Suprapubic skin (tissue), 4 donors: Measurements from ENCODE around the gene CCDC7. TPM values are rescaled to one million over a fixed set of nuclear protein-coding genes. Genes with fewer than 3 reads are reported as not detected.
"Not testable (repeated sequence)": the region's sequence is repeated elsewhere in the genome, so short reads cannot be mapped to it uniquely, and the experiment has no call there.

Experiments used
- DNase-seq, 2 donors: peaks; one replicate each; pipeline ENCODE4 v3.0.0-alpha.2; 2019; ENCODE audit warnings: low spot score in 2 of 2
- H3K27ac ChIP-seq: fragments of 200-600 bp; sonication (generic); one replicate; pipeline ENCODE4 v1.5.1; 2019
- H3K27me3 ChIP-seq: fragments of 200-600 bp; sonication (generic); one replicate; pipeline ENCODE4 v1.5.1; 2019
- H3K36me3 ChIP-seq: fragments of 200-600 bp; sonication (generic); one replicate; pipeline ENCODE4 v1.5.1; 2019
- H3K4me1 ChIP-seq: fragments of 200-600 bp; sonication (generic); one replicate; pipeline ENCODE4 v1.5.1; 2019
- H3K4me3 ChIP-seq: fragments of 200-600 bp; sonication (generic); one replicate; pipeline ENCODE4 v1.5.1; 2019; ENCODE audit warnings: mild to moderate bottlenecking
- H3K9me3 ChIP-seq: fragments of 200-600 bp; sonication (generic); one replicate; pipeline ENCODE4 v1.5.1; 2019
- EP300 ChIP-seq: sonication (generic); formaldehyde crosslinking; IDR thresholded peaks from one replicate; pipeline ENCODE4 v1.6.1; 2017; ENCODE audit warnings: antibody characterized with exemption
- POLR2A ChIP-seq, 2 donors: fragments of 450-650 bp; IDR thresholded peaks; one replicate each; pipeline ENCODE4 v1.6.1; 2017; ENCODE audit warnings: antibody characterized with exemption in 2 of 2, mild to moderate bottlenecking in 2 of 2, moderate library complexity in 2 of 2
- POLR2AphosphoS5 ChIP-seq, 3 donors: sonication (generic); formaldehyde crosslinking; IDR thresholded peaks; one replicate each; pipeline ENCODE4 v1.6.1; 2017; ENCODE audit warnings: antibody characterized with exemption in 3 of 3
- WGBS: methylation state at CpG from one replicate; pipeline ENCODE4 v1.1.5; 2018; 5-methylcytosine and 5-hydroxymethylcytosine counted together
- total RNA-seq, 4 donors: library from RNA; depleted of rRNA; stranded (reverse); fragments of >200 nt; gene quantifications; one replicate each; pipeline ENCODE4 v1.1.0, GENCODE V29; 2016
- TF ChIP-seq, protein P1 (sequence below), 2 donors: fragments of 200-600 bp in 1 of 2; fragments of 450-650 bp in 1 of 2; sonication (generic) in 1 of 2; IDR thresholded peaks; one replicate each; pipeline ENCODE4 v1.5.1; 2016 to 2019; ENCODE audit warnings: antibody characterized with exemption in 2 of 2, mild to moderate bottlenecking in 1 of 2, moderate library complexity in 1 of 2

The CCDC7 gene
- total RNA-seq, 4 donors from 2014 or later: 4.6 to 10.1 (median 7.6) TPM

DNA sequence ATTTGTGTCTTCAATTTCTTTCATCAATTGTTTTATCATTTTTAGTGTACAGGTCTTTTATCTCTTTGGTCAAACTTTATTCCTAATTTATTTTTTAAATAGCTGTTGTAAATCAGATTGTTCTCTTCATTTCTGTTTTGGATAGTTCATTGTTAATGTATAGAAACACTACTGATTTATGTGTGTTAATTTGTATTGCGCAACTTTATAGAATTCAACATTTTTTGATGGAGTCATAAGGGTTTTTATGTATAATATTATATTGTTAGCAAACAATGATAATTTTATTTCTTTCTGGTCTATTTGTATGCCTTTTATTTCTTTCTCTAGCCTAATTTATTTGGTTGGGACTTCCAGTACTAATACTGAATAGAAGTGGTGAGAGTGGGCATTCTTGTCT lies 181.2 kb downstream of the CCDC7 start:
- Histone ChIP-seq H3K27me3 (no peaks in the 10 kb centered on the region), H3K27ac (no peak overlapping the region), H3K4me3 (no peak overlapping the region), H3K36me3 (peaks cover 6% of the 10 kb centered on the region), H3K4me1 (no peaks in the 10 kb centered on the region), H3K9me3 (no peaks in the 10 kb centered on the region)
- no peak for DNase-seq
- TF ChIP-seq POLR2AphosphoS5 (IDR thresholded peaks at IDR 0.05): no peak
- TF ChIP-seq POLR2A (IDR thresholded peaks at IDR 0.05): no peak
- TF ChIP-seq EP300: no peak
- WGBS: 52% methylated on average over 1 of the region's 1 CpG

DNA sequence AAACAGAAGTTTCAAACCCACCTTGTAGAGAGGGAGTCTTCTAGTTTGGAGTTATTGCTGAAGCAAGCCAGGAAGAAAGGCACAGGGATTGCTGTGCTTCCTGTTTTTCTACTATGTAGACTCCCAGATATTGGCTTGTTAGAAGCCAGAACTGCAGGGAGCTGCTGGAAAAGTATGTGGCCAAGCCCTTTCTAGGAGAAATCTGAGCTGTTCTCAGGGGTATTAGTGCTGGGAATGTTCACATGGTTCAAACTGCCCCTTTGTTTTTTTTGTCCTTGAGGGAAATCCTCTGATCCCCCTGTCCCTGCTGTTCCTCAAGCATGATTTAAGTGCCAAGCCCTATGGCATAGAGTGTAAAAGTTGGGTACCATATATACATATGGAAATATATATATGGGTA lies 184.0 kb downstream of the CCDC7 start:
- Histone ChIP-seq H3K4me3 (no peak overlapping the region), H3K4me1 (no peaks in the 10 kb centered on the region), H3K27me3 (no peaks in the 10 kb centered on the region), H3K36me3 (peaks cover 3% of the 10 kb centered on the region), H3K27ac (no peak overlapping the region), H3K9me3 (no peaks in the 10 kb centered on the region)
- TF ChIP-seq POLR2A (IDR thresholded peaks at IDR 0.05) (no peak), EP300 (no peak)
- DNase-seq: no peak

DNA sequence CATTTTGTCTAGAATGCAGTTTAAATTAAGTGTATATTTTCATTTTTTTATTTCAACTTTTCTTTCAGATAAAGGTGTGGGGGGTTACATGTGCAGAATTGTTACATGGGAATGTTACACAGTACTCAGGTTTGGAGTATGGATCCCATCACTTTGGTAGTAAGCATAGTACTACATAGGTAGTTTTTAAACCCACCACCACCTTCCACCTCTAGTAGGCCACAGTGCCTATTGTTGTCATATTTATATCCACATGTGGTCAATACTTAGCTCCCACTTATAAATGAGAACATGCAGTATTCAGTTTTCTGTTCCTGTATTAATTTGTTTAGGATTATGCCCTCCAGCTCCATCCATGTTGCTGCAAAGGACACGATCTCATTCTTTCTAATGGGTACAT lies 200.6 kb downstream of the CCDC7 start:
- H3K36me3 ChIP-seq: peaks cover 5% of the 10 kb centered on the region
- no peaks in the 10 kb centered on the region for H3K4me1 ChIP-seq
- no peak overlapping the region for H3K27ac ChIP-seq
- TF ChIP-seq, protein P1, sequence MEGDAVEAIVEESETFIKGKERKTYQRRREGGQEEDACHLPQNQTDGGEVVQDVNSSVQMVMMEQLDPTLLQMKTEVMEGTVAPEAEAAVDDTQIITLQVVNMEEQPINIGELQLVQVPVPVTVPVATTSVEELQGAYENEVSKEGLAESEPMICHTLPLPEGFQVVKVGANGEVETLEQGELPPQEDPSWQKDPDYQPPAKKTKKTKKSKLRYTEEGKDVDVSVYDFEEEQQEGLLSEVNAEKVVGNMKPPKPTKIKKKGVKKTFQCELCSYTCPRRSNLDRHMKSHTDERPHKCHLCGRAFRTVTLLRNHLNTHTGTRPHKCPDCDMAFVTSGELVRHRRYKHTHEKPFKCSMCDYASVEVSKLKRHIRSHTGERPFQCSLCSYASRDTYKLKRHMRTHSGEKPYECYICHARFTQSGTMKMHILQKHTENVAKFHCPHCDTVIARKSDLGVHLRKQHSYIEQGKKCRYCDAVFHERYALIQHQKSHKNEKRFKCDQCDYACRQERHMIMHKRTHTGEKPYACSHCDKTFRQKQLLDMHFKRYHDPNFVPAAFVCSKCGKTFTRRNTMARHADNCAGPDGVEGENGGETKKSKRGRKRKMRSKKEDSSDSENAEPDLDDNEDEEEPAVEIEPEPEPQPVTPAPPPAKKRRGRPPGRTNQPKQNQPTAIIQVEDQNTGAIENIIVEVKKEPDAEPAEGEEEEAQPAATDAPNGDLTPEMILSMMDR (IDR thresholded peaks at IDR 0.05): no peak
- no peak for TF ChIP-seq POLR2AphosphoS5 (IDR thresholded peaks at IDR 0.05)
- no peak for TF ChIP-seq POLR2A (IDR thresholded peaks at IDR 0.05)
- TF ChIP-seq EP300: no peak
- H3K27me3 ChIP-seq: no peaks in the 10 kb centered on the region
- no peak overlapping the region for H3K4me3 ChIP-seq
- 43% methylated on average over 1 of the region's 1 CpG for whole genome bisulfite sequencing
- no peaks in the 10 kb centered on the region for H3K9me3 ChIP-seq
- DNase-seq: no peak

DNA sequence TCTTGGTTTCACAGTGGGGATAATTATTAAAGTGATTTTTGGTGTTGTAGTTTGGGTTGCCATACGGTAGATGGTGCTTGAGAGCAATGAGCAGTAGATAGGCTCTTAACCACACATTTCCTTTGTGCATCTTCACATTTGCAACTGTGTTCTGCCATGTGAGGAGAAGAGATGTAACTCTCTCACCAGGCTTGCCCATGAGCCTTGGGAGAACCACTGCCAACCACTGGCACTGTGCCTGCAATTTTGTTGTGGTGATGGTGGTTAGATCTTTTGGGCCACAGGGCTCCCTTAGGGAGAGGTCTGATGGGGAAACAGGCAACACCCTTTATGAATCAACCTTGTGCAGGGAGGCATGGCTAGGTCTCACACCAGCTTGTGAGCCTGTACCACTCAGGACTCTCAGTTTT lies 204.3 kb downstream of the CCDC7 start:
- Histone ChIP-seq H3K27me3 (no peaks in the 10 kb centered on the region), H3K4me3 (no peak overlapping the region), H3K27ac (no peak overlapping the region), H3K9me3 (no peaks in the 10 kb centered on the region), H3K36me3 (no peaks in the 10 kb centered on the region), H3K4me1 (no peaks in the 10 kb centered on the region)
- WGBS: 57% methylated on average over 1 of the region's 1 CpG
- TF ChIP-seq, protein P1 (IDR thresholded peaks at IDR 0.05): no peak
- TF ChIP-seq POLR2A (IDR thresholded peaks at IDR 0.05): no peak
- no peak for TF ChIP-seq POLR2AphosphoS5 (IDR thresholded peaks at IDR 0.05)
- TF ChIP-seq EP300: no peak
- DNase-seq: no peak

DNA sequence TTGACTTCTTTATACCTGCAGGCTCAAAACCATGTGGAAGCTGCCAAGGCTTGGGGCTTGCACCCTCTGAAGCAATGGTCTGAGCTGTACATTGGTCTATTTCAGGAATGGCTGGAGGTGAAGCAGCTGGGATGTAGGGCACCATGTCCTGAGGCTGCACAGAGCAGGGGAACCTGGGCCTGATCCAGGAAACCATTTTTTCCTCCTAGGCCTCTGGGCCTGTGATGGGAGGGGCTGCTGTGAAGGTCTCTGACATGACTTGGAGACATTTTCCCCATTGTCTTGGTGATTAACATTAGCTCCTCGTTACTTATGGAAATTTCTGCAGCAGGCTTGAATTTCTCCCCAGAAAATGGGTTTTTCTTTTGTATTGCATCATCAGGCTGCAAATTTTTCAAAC lies 211.5 kb downstream of the CCDC7 start:
- not testable (repeated sequence) for H3K27me3 ChIP-seq, H3K4me1 ChIP-seq, H3K36me3 ChIP-seq, H3K4me3 ChIP-seq, DNase-seq, H3K27ac ChIP-seq
- WGBS: 82% methylated on average over 1 of the region's 1 CpG
- H3K9me3 ChIP-seq: peaks cover 10% of the 10 kb centered on the region

DNA sequence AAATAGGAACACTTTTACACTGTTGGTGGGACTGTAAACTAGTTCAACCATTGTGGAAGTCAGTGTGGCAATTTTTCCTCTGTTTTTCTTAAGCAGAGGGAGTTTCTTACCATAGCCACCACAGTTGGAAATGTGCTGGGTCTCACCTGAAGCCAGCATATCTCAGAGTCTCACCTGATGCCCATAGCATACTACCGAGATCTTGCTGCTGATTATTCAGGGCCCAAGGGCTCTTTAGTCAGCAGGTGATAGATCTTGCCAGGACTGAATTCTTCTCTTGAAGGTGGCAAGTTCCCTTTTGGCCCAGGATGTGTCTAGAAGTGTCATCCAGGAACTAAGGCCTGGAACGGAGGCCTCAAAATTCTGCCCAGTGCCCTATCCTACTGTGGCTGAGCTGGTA lies 215.4 kb downstream of the CCDC7 start:
- Histone ChIP-seq H3K27ac (no peak overlapping the region), H3K4me3 (no peak overlapping the region), H3K9me3 (peaks cover 10% of the 10 kb centered on the region), H3K27me3 (no peaks in the 10 kb centered on the region), H3K36me3 (peaks cover 4% of the 10 kb centered on the region), H3K4me1 (no peaks in the 10 kb centered on the region)
- DNase-seq: no peak
- TF ChIP-seq EP300 (no peak), POLR2AphosphoS5 (IDR thresholded peaks at IDR 0.05) (no peak), POLR2A (IDR thresholded peaks at IDR 0.05) (no peak)
- TF ChIP-seq, protein P1 (IDR thresholded peaks at IDR 0.05): no peak
- 95% methylated on average over 2 of the region's 2 CpGs for WGBS

DNA sequence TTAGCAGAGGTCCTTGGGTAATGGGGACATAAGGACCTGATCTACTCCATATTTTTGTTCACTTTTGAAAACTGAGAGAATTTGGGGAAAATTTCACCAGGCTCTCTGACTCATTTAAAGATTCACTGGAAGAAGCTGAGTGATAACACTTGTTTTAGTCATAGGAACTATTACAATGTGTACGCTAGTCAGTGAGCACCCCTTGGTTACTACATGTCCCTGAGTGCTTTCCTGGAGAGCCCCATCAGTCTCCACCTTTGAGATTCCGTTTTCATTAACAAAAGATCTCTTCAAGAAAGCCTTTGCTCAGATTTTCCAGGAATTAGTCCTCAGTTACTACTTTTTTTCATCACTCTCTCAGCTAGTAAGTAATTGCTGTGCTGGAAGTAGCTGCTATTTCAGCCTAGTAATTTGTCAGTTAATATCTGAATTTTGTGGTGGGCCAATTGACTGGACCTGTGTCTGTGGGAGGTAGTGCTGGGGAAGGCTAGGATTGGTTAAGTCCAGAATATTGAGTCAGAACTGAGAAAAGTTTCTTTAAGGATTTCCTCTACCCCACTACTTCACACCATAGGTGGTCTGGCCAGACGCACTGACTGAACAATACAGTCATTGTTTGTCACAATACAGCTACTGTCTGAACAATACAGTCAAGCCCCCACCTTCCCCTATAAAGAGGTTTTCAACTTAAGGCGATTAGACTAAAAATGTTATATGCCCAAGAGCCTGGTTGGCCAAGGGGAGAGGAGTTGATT lies 235.0 kb downstream of the CCDC7 start:
- no peaks in the 10 kb centered on the region for H3K27me3 ChIP-seq
- TF ChIP-seq POLR2AphosphoS5 (IDR thresholded peaks at IDR 0.05) (no peak), EP300 (no peak), POLR2A (IDR thresholded peaks at IDR 0.05) (no peak)
- TF ChIP-seq, protein P1 (IDR thresholded peaks at IDR 0.05): no peak
- no peaks in the 10 kb centered on the region for H3K9me3 ChIP-seq
- H3K36me3 ChIP-seq: no peaks in the 10 kb centered on the region
- no peaks in the 10 kb centered on the region for H3K4me1 ChIP-seq
- H3K27ac ChIP-seq: no peak overlapping the region
- DNase-seq: no peak
- no peak overlapping the region for H3K4me3 ChIP-seq
- WGBS: 79% methylated on average over 4 of the region's 4 CpGs
